Retina (tissue), 1 donor: ENCODE results near the gene ACTRT3.

Source experiments
- DNase-seq: peaks from one replicate; pipeline ENCODE4 v3.0.0-alpha.2; 2016

ACTRT3 gene

GRCh38 chr3:169769287-169770181, at the start of gene ACTRT3:
Gene ACTRT3 (minus strand): TSS chr3:169769561. CDS start chr3:169769520, 41 bp downstream.
- peak; percentile 92 for DNase-seq

- no peak for DNase-seq
Observed at GRCh38 chr3:169818316-169818715, 49.0 kb upstream of the ACTRT3 start.

GRCh38 chr3:169815590-169816150, 46.3 kb upstream of the ACTRT3 start:
- no peak for DNase-seq

GRCh38 chr3:169813757-169814517, 44.6 kb upstream of the ACTRT3 start:
- no peak for DNase-seq

- DNase-seq, result no peak
Observed at GRCh38 chr3:169813278-169813677, 43.9 kb upstream of the ACTRT3 start.

- peak; percentile 94 for DNase-seq
Observed at GRCh38 chr3:169812332-169813235, 43.2 kb upstream of the ACTRT3 start, which contains the start of the genes LRRC34 and LRRIQ4. Gene LRRC34 (minus strand): TSS chr3:169812904. CDS start chr3:169812548, 356 bp downstream. Gene LRRIQ4 (plus strand): TSS chr3:169812870. CDS start chr3:169821922, 9,052 bp downstream.

- DNase-seq, result no peak
Observed at GRCh38 chr3:169811631-169812331, 42.4 kb upstream of the ACTRT3 start.

GRCh38 chr3:169809230-169809795, 40.0 kb upstream of the ACTRT3 start:
- no peak for DNase-seq

- no peak for DNase-seq
Observed at GRCh38 chr3:169804681-169805080, 35.3 kb upstream of the ACTRT3 start.

- DNase-seq, result no peak
Observed at GRCh38 chr3:169792359-169792758, 23.0 kb upstream of the ACTRT3 start.

GRCh38 chr3:169790687-169791429, 21.5 kb upstream of the ACTRT3 start:
- no peak for DNase-seq

- no peak for DNase-seq
Observed at GRCh38 chr3:169790219-169790618, 20.9 kb upstream of the ACTRT3 start.

- DNase-seq, result no peak
Observed at GRCh38 chr3:169787791-169788190, 18.4 kb upstream of the ACTRT3 start.

GRCh38 chr3:169787120-169787519, 17.8 kb upstream of the ACTRT3 start:
- DNase-seq, result no peak

- no peak for DNase-seq
Observed at GRCh38 chr3:169781209-169781855, 12.0 kb upstream of the ACTRT3 start.

- DNase-seq, result no peak
Observed at GRCh38 chr3:169780742-169781141, 11.4 kb upstream of the ACTRT3 start.

- no peak for DNase-seq
Observed at GRCh38 chr3:169777822-169778221, 8.5 kb upstream of the ACTRT3 start.

- no peak for DNase-seq
Observed at GRCh38 chr3:169774186-169774585, 4.8 kb upstream of the ACTRT3 start.

- peak; percentile 98 for DNase-seq
Observed at GRCh38 chr3:169772897-169773816, 3.8 kb upstream of the ACTRT3 start, which contains the start of gene MYNN. Gene MYNN (plus strand): TSS chr3:169773396. CDS start chr3:169774296, 900 bp downstream.
